H1 (cell line): ENCODE data around the gene DCUN1D2. TPM values are rescaled to one million over a fixed set of nuclear protein-coding genes. Genes with fewer than 3 reads are reported as not detected.

Source experiments
- CTCF ChIA-PET: fragments of 300-600 bp; sonication (Branson Sonifier 250); formaldehyde crosslinking; loops from one replicate; lab custom pipeline; 2021; ENCODE audit not compliant: partially characterized antibody; lab: Charles Lee
- POLR2A ChIA-PET: fragments of 300-600 bp; sonication (Branson Sonifier 250); formaldehyde crosslinking; loops from one replicate; lab custom pipeline; 2021; ENCODE audit warnings: inconsistent platforms; ENCODE audit not compliant: partially characterized antibody; lab: Charles Lee
- DNase-seq, 2 experiments: peaks; one replicate each; pipeline versions ENCODE4 v3.0.0 to v3.0.0-alpha.2; 2010 to 2022; ENCODE audit warnings: low spot score in 2 of 2, low read depth in 1 of 2, mixed read lengths in 1 of 2
- FAIRE-seq: peaks from 2 replicates; lab custom pipeline; 2011; peaks lifted over from hg19 to GRCh38; lab: Jason Lieb, UNC
- H2AFZ ChIP-seq: 2 replicates; pipeline ENCODE4 v1.8.1; 2012; ENCODE audit warnings: low read length, inconsistent platforms
- H2AK5ac ChIP-seq: 2 replicates; pipeline ENCODE4 v1.6.1; 2013; ENCODE audit warnings: low read depth, low read length
- H2BK120ac ChIP-seq: replicated peaks from 2 replicates; pipeline ENCODE3; 2013; ENCODE audit warnings: low read depth, low read length, inconsistent platforms
- H2BK12ac ChIP-seq: 2 replicates; pipeline ENCODE4 v1.6.1; 2013; ENCODE audit warnings: low read depth, low read length
- H2BK15ac ChIP-seq: 2 replicates; pipeline ENCODE4 v1.6.1; 2013; ENCODE audit warnings: low read length
- H2BK20ac ChIP-seq: 2 replicates; pipeline ENCODE4 v1.6.1; 2013; ENCODE audit warnings: low read length
- H2BK5ac ChIP-seq: 2 replicates; pipeline ENCODE4 v1.6.1; 2013; ENCODE audit warnings: low read depth, low read length
- H3K14ac ChIP-seq: 2 replicates; pipeline ENCODE4 v1.6.1; 2013; ENCODE audit warnings: inconsistent platforms; ENCODE audit not compliant: insufficient read length
- H3K18ac ChIP-seq: 2 replicates; pipeline ENCODE4 v1.6.1; 2013; ENCODE audit warnings: low read length; ENCODE audit errors: extremely low read depth
- H3K23ac ChIP-seq: 2 replicates; pipeline ENCODE4 v1.6.1; 2013; ENCODE audit warnings: inconsistent platforms; ENCODE audit not compliant: insufficient read length
- H3K23me2 ChIP-seq: 2 replicates; pipeline ENCODE4 v1.6.1; 2013; ENCODE audit warnings: low read depth, low read length
- H3K27ac ChIP-seq: 2 replicates; pipeline ENCODE4 v1.6.1; 2011; ENCODE audit warnings: low read depth, low read length, inconsistent platforms
- H3K27me3 ChIP-seq, 4 experiments: replicated peaks in 1 of 4; 1 replicate in 1 of 4; 2 replicates in 3 of 4; pipeline versions ENCODE4 v1.6.1 to v1.8.1; 2011 to 2013; ENCODE audit warnings: low read length in 3 of 4, mild to moderate bottlenecking in 3 of 4, inconsistent platforms in 2 of 4, mixed read lengths in 2 of 4, moderate library complexity in 1 of 4; ENCODE audit not compliant: control insufficient read depth in 3 of 4, insufficient read depth in 3 of 4; ENCODE audit errors: extremely low read depth in 1 of 4
- H3K36me3 ChIP-seq, 4 experiments: 2 replicates each; pipeline versions ENCODE4 v1.6.1 to v1.8.1; 2011 to 2013; ENCODE audit warnings: mild to moderate bottlenecking in 4 of 4, low read length in 3 of 4, moderate library complexity in 2 of 4, control low read depth in 1 of 4, inconsistent platforms in 1 of 4; ENCODE audit not compliant: insufficient read depth in 4 of 4, control insufficient read depth in 2 of 4
- H3K4ac ChIP-seq: replicated peaks from 2 replicates; pipeline ENCODE3; 2013; ENCODE audit warnings: low read length, low read depth, mixed read lengths, inconsistent platforms; ENCODE audit not compliant: insufficient read length
- H3K4me1 ChIP-seq, 4 experiments: replicated peaks in 1 of 4; 1 replicate in 1 of 4; 2 replicates in 3 of 4; pipeline versions ENCODE4 v1.6.1 to v1.8.1; 2011 to 2013; ENCODE audit warnings: low read length in 3 of 4, inconsistent platforms in 2 of 4, mixed read lengths in 1 of 4; ENCODE audit not compliant: insufficient read depth in 4 of 4, control insufficient read depth in 3 of 4
- H3K4me2 ChIP-seq, 2 experiments: 2 replicates each; pipeline versions ENCODE4 v1.6.1 to v1.8.1; 2011 to 2013; ENCODE audit warnings: low read depth in 2 of 2, low read length in 2 of 2, control low read depth in 1 of 2, inconsistent platforms in 1 of 2, mild to moderate bottlenecking in 1 of 2; ENCODE audit not compliant: insufficient read depth in 1 of 2
- H3K4me3 ChIP-seq, 4 experiments: fragments of 200-600, 300-600 bp in 1 of 4; sonication (generic), shearing (Covaris generic), sonication (Bioruptor Twin) in 1 of 4; 2 replicates each; pipeline versions ENCODE4 v1.5.1 to v1.8.1; 2011 to 2016; ENCODE audit warnings: low read length in 4 of 4, low read depth in 3 of 4, control low read depth in 2 of 4, inconsistent platforms in 2 of 4, mild to moderate bottlenecking in 2 of 4, mixed read lengths in 1 of 4, moderate library complexity in 1 of 4; ENCODE audit not compliant: insufficient read depth in 2 of 4; ENCODE audit errors: extremely low read depth in 1 of 4
- H3K56ac ChIP-seq: replicated peaks from 2 replicates; pipeline ENCODE3; 2013; ENCODE audit warnings: low read depth, mild to moderate bottlenecking, mixed read lengths, low read length, inconsistent platforms; ENCODE audit not compliant: insufficient read length
- H3K79me1 ChIP-seq: 2 replicates; pipeline ENCODE4 v1.6.1; 2013; ENCODE audit warnings: low read depth, low read length, control low read depth
- H3K79me2 ChIP-seq, 2 experiments: 2 replicates each; pipeline versions ENCODE4 v1.6.1 to v1.8.1; 2012 to 2013; ENCODE audit warnings: low read length in 2 of 2, mild to moderate bottlenecking in 2 of 2, inconsistent platforms in 1 of 2; ENCODE audit not compliant: insufficient read depth in 2 of 2, control insufficient read depth in 1 of 2
- H3K9ac ChIP-seq, 4 experiments: replicated peaks in 1 of 4; 1 replicate in 1 of 4; 2 replicates in 3 of 4; pipeline versions ENCODE4 v1.6.1 to v1.8.1; 2011 to 2013; ENCODE audit warnings: low read depth in 3 of 4, low read length in 3 of 4, control low read depth in 2 of 4, mild to moderate bottlenecking in 2 of 4, moderate library complexity in 2 of 4, inconsistent platforms in 1 of 4; ENCODE audit errors: extremely low read depth in 1 of 4
- H3K9me3 ChIP-seq, 2 experiments: 2 replicates each; pipeline versions ENCODE4 v1.6.1 to v1.8.1; 2012 to 2013; ENCODE audit warnings: mild to moderate bottlenecking in 2 of 2, moderate library complexity in 2 of 2, control low read depth in 1 of 2, inconsistent platforms in 1 of 2, low read depth in 1 of 2, low read length in 1 of 2, mixed read lengths in 1 of 2; ENCODE audit not compliant: insufficient read depth in 2 of 2
- H4K20me1 ChIP-seq, 2 experiments: replicated peaks in 1 of 2; 2 replicates each; pipeline versions ENCODE3 to v1.8.1; 2011 to 2013; ENCODE audit warnings: inconsistent platforms in 2 of 2, low read length in 2 of 2, mild to moderate bottlenecking in 1 of 2; ENCODE audit not compliant: insufficient read depth in 2 of 2, control insufficient read depth in 1 of 2
- H4K5ac ChIP-seq: 2 replicates; pipeline ENCODE4 v1.6.1; 2013; ENCODE audit warnings: low read length, low read depth, mixed read lengths, inconsistent platforms; ENCODE audit not compliant: insufficient read length
- H4K8ac ChIP-seq: 2 replicates; pipeline ENCODE4 v1.8.0; 2013; ENCODE audit warnings: mild to moderate bottlenecking, moderate library complexity, low read length, inconsistent platforms; ENCODE audit not compliant: insufficient read depth; ENCODE audit errors: extremely low read depth
- H4K91ac ChIP-seq: replicated peaks from 2 replicates; pipeline ENCODE3; 2013; ENCODE audit warnings: low read length, mixed read lengths, inconsistent platforms; ENCODE audit not compliant: insufficient read length
- ASH2L ChIP-seq: fragments of 200-600, 300-600 bp; sonication (generic); IDR thresholded peaks from one replicate; pipeline ENCODE4 v1.7.1; 2017; ENCODE audit warnings: low read length
- E2F6 ChIP-seq: IDR thresholded peaks from 2 replicates; pipeline ENCODE4 v1.6.1; 2012; ENCODE audit warnings: inconsistent platforms
- FOSL1 ChIP-seq: IDR thresholded peaks from 2 replicates; pipeline ENCODE4 v1.6.1; 2011; ENCODE audit warnings: mild to moderate bottlenecking, low read depth, low read length, moderate library complexity; ENCODE audit not compliant: insufficient read depth
- JUN ChIP-seq: IDR thresholded peaks from 2 replicates; pipeline ENCODE4 v1.6.1; 2011; ENCODE audit warnings: low read depth, mild to moderate bottlenecking, improper control_type of control experiment, low read length
- SP2 ChIP-seq: IDR thresholded peaks from 2 replicates; pipeline ENCODE4 v1.6.1; 2012; ENCODE audit warnings: mild to moderate bottlenecking, low read length, inconsistent platforms
- SUZ12 ChIP-seq: fragments of 200-600 bp; sonication (generic); IDR thresholded peaks from 2 replicates; pipeline ENCODE4 v1.6.1; 2012; ENCODE audit warnings: mild to moderate bottlenecking, inconsistent platforms, low read length, moderate library complexity, mixed read lengths
- TAF1 ChIP-seq: IDR thresholded peaks from 2 replicates; pipeline ENCODE4 v1.6.1; 2011; ENCODE audit warnings: mild to moderate bottlenecking, low read depth, low read length
- WGBS, 2 experiments: shearing (Covaris generic) in 1 of 2; methylation state at CpG; one replicate each; pipeline versions ENCODE4 v1.1.6 to v1.1.7; 2013 to 2015; ENCODE audit warnings: low lambda C conversion rate in 2 of 2, mixed read lengths in 2 of 2, inconsistent platforms in 1 of 2, low coverage in 1 of 2, missing lambda C conversion rate in 1 of 2; ENCODE audit not compliant: insufficient replicate concordance in 2 of 2, insufficient coverage in 1 of 2, insufficient read length in 1 of 2; ENCODE audit errors: extremely low coverage in 1 of 2, missing lambda C conversion rate in 1 of 2; 5-methylcytosine and 5-hydroxymethylcytosine counted together
- long read RNA-seq, 2 experiments: library from RNA in 1 of 2; library from capped mRNA in 1 of 2; stranded (forward); transcript quantifications; one replicate each; pipeline ENCODE4 v2.0.0, GENCODE V29; 2021; ENCODE audit warnings: inconsistent platforms in 1 of 2
- polyA minus RNA-seq, 3 experiments: library from RNA; depleted of rRNA, polyadenylated mRNA; stranded (reverse); fragments of >200 nt; gene quantifications; 1 replicate in 2 of 3; 2 replicates in 1 of 3; pipeline ENCODE4 v1.2.3, GENCODE V29; 2011
- polyA plus RNA-seq, 7 experiments: library from polyadenylated mRNA; depleted of rRNA in 3 of 7; stranded (reverse) in 5 of 7; unstranded in 2 of 7; fragments of >200 nt in 5 of 7; fragments of 200-250 nt in 2 of 7; gene quantifications; 1 replicate in 5 of 7; 2 replicates in 1 of 7; 4 replicates in 1 of 7; pipeline versions ENCODE4 v1.2.1 to v1.2.3, GENCODE V29; 2011 to 2013; ENCODE audit warnings: missing spikeins in 2 of 7, mixed read lengths in 2 of 7
- total RNA-seq: library from RNA; stranded (reverse); fragmentation: NEBNext Ultra II Directional; extraction: Animal tissue kit (Norgen Biotek cat#: 25700); gene quantifications from 2 replicates; pipeline ENCODE4 v1.2.1, GENCODE V29; 2021

Gene DCUN1D2
- 35.2 and 35.3 TPM in 2 replicates for total RNA-seq
- 19.5 and 22.6 TPM in 2 replicates for polyA plus RNA-seq (2011; rRNA removed)
- polyA plus RNA-seq (2011; cell fraction: cytosol; rRNA removed): 24.4 TPM
- 30.3 TPM for polyA plus RNA-seq (2011; cell fraction: nucleus; rRNA removed)
- polyA plus RNA-seq (2012, experiment 1 of 2): 20.2 to 29.9 TPM (median 25.7 TPM) in 4 replicates
- polyA plus RNA-seq (2012, experiment 2 of 2): 7.8 TPM
- polyA plus RNA-seq (2013, experiment 1 of 2): 20.0 TPM
- polyA plus RNA-seq (2013, experiment 2 of 2): 19.6 TPM
- 28.8 and 30.9 TPM in 2 replicates for polyA minus RNA-seq (2011; rRNA and poly(A)+ RNA removed)
- polyA minus RNA-seq (2011; cell fraction: cytosol; rRNA and poly(A)+ RNA removed): 8.8 TPM
- polyA minus RNA-seq (2011; cell fraction: nucleus; rRNA and poly(A)+ RNA removed): 25.0 TPM
- long read RNA-seq, experiment 1, partial matches to known transcripts: 2 of 6 reads
- long read RNA-seq, experiment 1, other reads (novel, unspliced or antisense): 4 of 6 reads
- long read RNA-seq, experiment 2, partial matches to known transcripts: 0 of 6 reads
- long read RNA-seq, experiment 2, other reads (novel, unspliced or antisense): 6 of 6 reads

- no peak within 1 kb of the TSS for H4K91ac ChIP-seq
- peak within 1 kb of the TSS; percentile 37; the same call in 1 of the 2 replicates for H2BK20ac ChIP-seq
- H4K8ac ChIP-seq: peak within 1 kb of the TSS; percentile 90
- ChIA-PET CTCF (interaction anchor here (0.6 to 3.0 kb wide), 5 partner anchors 16 to 470 kb away, joined by 3 to 25 read pairs (median 4); no protein-coding TSS in a partner anchor), POLR2A (interaction anchor here (0.8 to 1.6 kb wide), 6 partner anchors 9 to 128 kb away, joined by 3 to 5 read pairs (median 4); no protein-coding TSS in a partner anchor)
- 0 out of 2 replicates have a peak within 1 kb of the TSS, but pooled peaks have one; percentile 89 for H2BK15ac ChIP-seq
- H2BK12ac ChIP-seq: 0 out of 2 replicates have a peak within 1 kb of the TSS, but pooled peaks have one; percentile 41
- peak within 1 kb of the TSS; percentile 99 to 100 for H3K4me2 ChIP-seq
- H3K4me1 ChIP-seq: peaks cover 3 to 18% (median 12%) of the 10 kb centered on the region in 4 experiments
- H2AFZ ChIP-seq: no peak within 1 kb of the TSS
- H3K9me3 ChIP-seq: no peaks in the 10 kb centered on the region
- H2BK5ac ChIP-seq: peak within 1 kb of the TSS; percentile 84; the same call in 1 of the 2 replicates
- H2AK5ac ChIP-seq: peak within 1 kb of the TSS; percentile 55; the same call in 1 of the 2 replicates
- H4K5ac ChIP-seq: peak within 1 kb of the TSS; percentile 3
- no peak within 1 kb of the TSS for H3K14ac ChIP-seq
- peak within 1 kb of the TSS; percentile 57 for H3K4ac ChIP-seq
- H3K4me3 ChIP-seq: peak within 1 kb of the TSS; percentile 82 to 95 (median 91)
- no peak within 1 kb of the TSS for H2BK120ac ChIP-seq
- peak within 1 kb of the TSS; percentile 66 to 96 (median 80); a peak in 6 of 7 replicates for H3K9ac ChIP-seq
- H3K36me3 ChIP-seq: peaks cover 0 to 4% (median 0%) of the 10 kb centered on the region in 4 experiments; a peak in 1 of 8 replicates
- no peaks in the 10 kb centered on the region for H3K27me3 ChIP-seq
- peak within 1 kb of the TSS; percentile 89 for H3K18ac ChIP-seq
- H3K23me2 ChIP-seq: peaks cover 9% of the 10 kb centered on the region
- H3K23ac ChIP-seq: no peak within 1 kb of the TSS
- peak; percentile 65 to 94 for DNase-seq
- H3K79me2 ChIP-seq: peaks cover 25 to 73% of the 10 kb centered on the region in 2 experiments
- peak within 1 kb of the TSS; percentile 43 for H3K56ac ChIP-seq
- H3K27ac ChIP-seq: peak within 1 kb of the TSS; percentile 55; the same call in 1 of the 2 replicates
- WGBS, 2 experiments: 2% methylated on average over 56 of the region's 115 CpGs; no CpG with 5 or more reads in 1 of the 2 experiments
- H4K20me1 ChIP-seq: peaks cover 6 to 16% of the 10 kb centered on the region in 2 experiments
- H3K79me1 ChIP-seq: peaks cover 23% of the 10 kb centered on the region
- FAIRE-seq: no peak
- TF ChIP-seq E2F6: peak; percentile 35
- peak; percentile 85 for TF ChIP-seq ASH2L
- peak; percentile 58; the same call in 1 of the 2 replicates for TF ChIP-seq SUZ12
- TF ChIP-seq JUN: no peak
- TF ChIP-seq TAF1: peak; percentile 76
- no peak for TF ChIP-seq SP2
- no peak for TF ChIP-seq FOSL1
Observed at GRCh38 chr13:113490496-113491417, at the start of gene DCUN1D2. Gene DCUN1D2 (minus strand): TSS chr13:113490711. CDS start chr13:113490669, 42 bp downstream.
